Ishikawa (cell line): ENCODE results near the gene GGTLC1.

Experiments used
- CEBPB ChIP-seq: IDR thresholded peaks from 2 replicates; pipeline ENCODE4 v1.6.1; 2012
- CREB1 ChIP-seq: IDR thresholded peaks from 2 replicates; pipeline ENCODE4 v1.6.1; 2012; ENCODE audit warnings: low read depth
- EGR1 ChIP-seq: IDR thresholded peaks from 2 replicates; pipeline ENCODE4 v1.6.1; 2012
- EP300 ChIP-seq: IDR thresholded peaks from 2 replicates; pipeline ENCODE4 v1.6.1; 2012; ENCODE audit warnings: borderline replicate concordance
- FOXM1 ChIP-seq: IDR thresholded peaks from 2 replicates; pipeline ENCODE4 v1.6.1; 2012; ENCODE audit warnings: low read depth, borderline replicate concordance
- NFIC ChIP-seq: IDR thresholded peaks from 2 replicates; pipeline ENCODE4 v1.6.1; 2012
- RAD21 ChIP-seq: IDR thresholded peaks from 2 replicates; pipeline ENCODE4 v1.6.1; 2012; ENCODE audit warnings: low read depth
- TAF1 ChIP-seq: IDR thresholded peaks from 2 replicates; pipeline ENCODE4 v1.6.1; 2012; ENCODE audit warnings: low read depth, mild to moderate bottlenecking
- TEAD4 ChIP-seq: IDR thresholded peaks from 2 replicates; pipeline ENCODE4 v1.6.1; 2012
- YY1 ChIP-seq: IDR thresholded peaks from 2 replicates; pipeline ENCODE4 v1.6.1; 2012; ENCODE audit warnings: low read depth
- ZBTB7A ChIP-seq: IDR thresholded peaks from 2 replicates; pipeline ENCODE4 v1.6.1; 2012; ENCODE audit warnings: low read depth
- TF ChIP-seq, protein P1 (sequence below): IDR thresholded peaks from 2 replicates; pipeline ENCODE4 v1.6.1; 2012
- TF ChIP-seq, protein P2 (sequence below): IDR thresholded peaks from 2 replicates; pipeline ENCODE4 v1.6.1; 2012; ENCODE audit warnings: low read depth, mild to moderate bottlenecking
- TF ChIP-seq, protein P3 (sequence below): IDR thresholded peaks from 2 replicates; pipeline ENCODE4 v1.6.1; 2012

DNA sequence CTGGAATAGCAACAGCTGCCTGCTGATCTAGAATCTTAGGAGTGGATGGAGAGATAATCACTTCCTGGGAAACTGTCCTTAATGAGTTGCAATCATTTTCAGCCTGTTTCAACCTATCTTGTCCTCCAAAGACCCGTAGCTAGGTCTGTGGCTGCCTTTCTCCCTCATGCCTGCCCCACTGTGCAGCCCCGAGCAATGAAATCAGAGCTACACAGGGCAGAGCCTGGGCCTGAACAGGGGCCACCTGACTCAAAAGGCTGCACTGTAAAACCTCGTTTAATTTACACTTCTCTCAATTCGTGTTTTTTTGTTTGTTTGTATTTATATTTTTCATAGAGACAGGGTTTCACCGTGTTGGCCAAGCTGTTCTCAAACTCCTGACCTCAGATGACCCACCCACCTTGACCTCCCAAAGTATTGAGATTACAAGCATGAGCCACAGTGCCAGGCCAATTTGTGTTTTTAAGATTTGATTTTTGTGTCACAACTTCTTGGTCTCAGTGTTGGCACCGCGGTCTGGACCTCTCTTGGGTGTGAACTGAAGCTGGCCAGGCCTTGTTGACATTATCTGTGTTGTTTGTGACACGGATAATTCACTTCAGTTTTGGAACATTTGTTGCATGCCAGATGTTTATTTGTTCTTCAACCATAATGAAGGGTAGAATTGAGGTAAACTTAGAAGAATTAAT, 21.5 kb downstream of the GGTLC1 start:
- TF ChIP-seq FOXM1, result no peak
- TF ChIP-seq TAF1, result no peak
- TF ChIP-seq, protein P1, sequence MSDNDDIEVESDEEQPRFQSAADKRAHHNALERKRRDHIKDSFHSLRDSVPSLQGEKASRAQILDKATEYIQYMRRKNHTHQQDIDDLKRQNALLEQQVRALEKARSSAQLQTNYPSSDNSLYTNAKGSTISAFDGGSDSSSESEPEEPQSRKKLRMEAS, result no peak
- TF ChIP-seq YY1, result no peak
- TF ChIP-seq, protein P2, sequence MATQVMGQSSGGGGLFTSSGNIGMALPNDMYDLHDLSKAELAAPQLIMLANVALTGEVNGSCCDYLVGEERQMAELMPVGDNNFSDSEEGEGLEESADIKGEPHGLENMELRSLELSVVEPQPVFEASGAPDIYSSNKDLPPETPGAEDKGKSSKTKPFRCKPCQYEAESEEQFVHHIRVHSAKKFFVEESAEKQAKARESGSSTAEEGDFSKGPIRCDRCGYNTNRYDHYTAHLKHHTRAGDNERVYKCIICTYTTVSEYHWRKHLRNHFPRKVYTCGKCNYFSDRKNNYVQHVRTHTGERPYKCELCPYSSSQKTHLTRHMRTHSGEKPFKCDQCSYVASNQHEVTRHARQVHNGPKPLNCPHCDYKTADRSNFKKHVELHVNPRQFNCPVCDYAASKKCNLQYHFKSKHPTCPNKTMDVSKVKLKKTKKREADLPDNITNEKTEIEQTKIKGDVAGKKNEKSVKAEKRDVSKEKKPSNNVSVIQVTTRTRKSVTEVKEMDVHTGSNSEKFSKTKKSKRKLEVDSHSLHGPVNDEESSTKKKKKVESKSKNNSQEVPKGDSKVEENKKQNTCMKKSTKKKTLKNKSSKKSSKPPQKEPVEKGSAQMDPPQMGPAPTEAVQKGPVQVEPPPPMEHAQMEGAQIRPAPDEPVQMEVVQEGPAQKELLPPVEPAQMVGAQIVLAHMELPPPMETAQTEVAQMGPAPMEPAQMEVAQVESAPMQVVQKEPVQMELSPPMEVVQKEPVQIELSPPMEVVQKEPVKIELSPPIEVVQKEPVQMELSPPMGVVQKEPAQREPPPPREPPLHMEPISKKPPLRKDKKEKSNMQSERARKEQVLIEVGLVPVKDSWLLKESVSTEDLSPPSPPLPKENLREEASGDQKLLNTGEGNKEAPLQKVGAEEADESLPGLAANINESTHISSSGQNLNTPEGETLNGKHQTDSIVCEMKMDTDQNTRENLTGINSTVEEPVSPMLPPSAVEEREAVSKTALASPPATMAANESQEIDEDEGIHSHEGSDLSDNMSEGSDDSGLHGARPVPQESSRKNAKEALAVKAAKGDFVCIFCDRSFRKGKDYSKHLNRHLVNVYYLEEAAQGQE, result no peak
- no peak for TF ChIP-seq EGR1
- no peak for TF ChIP-seq RAD21
- no peak for TF ChIP-seq CREB1
- no peak for TF ChIP-seq CEBPB
- TF ChIP-seq EP300, result no peak
- TF ChIP-seq TEAD4, result no peak
- TF ChIP-seq NFIC, result no peak
- no peak for TF ChIP-seq ZBTB7A
- TF ChIP-seq, protein P3, sequence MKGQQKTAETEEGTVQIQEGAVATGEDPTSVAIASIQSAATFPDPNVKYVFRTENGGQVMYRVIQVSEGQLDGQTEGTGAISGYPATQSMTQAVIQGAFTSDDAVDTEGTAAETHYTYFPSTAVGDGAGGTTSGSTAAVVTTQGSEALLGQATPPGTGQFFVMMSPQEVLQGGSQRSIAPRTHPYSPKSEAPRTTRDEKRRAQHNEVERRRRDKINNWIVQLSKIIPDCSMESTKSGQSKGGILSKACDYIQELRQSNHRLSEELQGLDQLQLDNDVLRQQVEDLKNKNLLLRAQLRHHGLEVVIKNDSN, result no peak
